Duodenal mucosa (tissue), 2 donors: Measurements from ENCODE around the gene FABP3.

Experiments used
- H3K27ac ChIP-seq: one replicate; pipeline ENCODE4 v1.7.0; 2013; ENCODE audit warnings: low read depth, low read length
- H3K27me3 ChIP-seq, 2 donors: one replicate each; pipeline ENCODE4 v1.7.0; 2013; ENCODE audit warnings: low read length in 2 of 2, control low read depth in 1 of 2; ENCODE audit not compliant: insufficient read depth in 2 of 2, control insufficient read depth in 1 of 2
- H3K36me3 ChIP-seq, 2 donors: one replicate each; pipeline ENCODE4 v1.7.0; 2013; ENCODE audit warnings: low read length in 2 of 2, control low read depth in 1 of 2; ENCODE audit not compliant: insufficient read depth in 2 of 2, control insufficient read depth in 1 of 2
- H3K4me1 ChIP-seq, 2 donors: one replicate each; pipeline ENCODE4 v1.7.0; 2013; ENCODE audit warnings: low read length in 2 of 2, control low read depth in 1 of 2; ENCODE audit not compliant: insufficient read depth in 2 of 2, control insufficient read depth in 1 of 2
- H3K4me3 ChIP-seq, 2 donors: one replicate each; pipeline ENCODE4 v1.7.0; 2013; ENCODE audit warnings: low read length in 2 of 2, low read depth in 1 of 2
- H3K9ac ChIP-seq, 2 donors: one replicate each; pipeline ENCODE4 v1.7.0; 2013; ENCODE audit warnings: low read length in 2 of 2, low read depth in 1 of 2
- H3K9me3 ChIP-seq, 2 donors: one replicate each; pipeline ENCODE4 v1.7.0; 2013; ENCODE audit warnings: low read length in 2 of 2, control low read depth in 1 of 2; ENCODE audit not compliant: control insufficient read depth in 1 of 2

FABP3 gene

GRCh38 chr1:31372751-31373055, 173 bp downstream of the FABP3 start:
- H3K36me3 ChIP-seq: no peaks in the 10 kb centered on the region
- H3K4me1 ChIP-seq: peaks cover 55 to 62% of the 10 kb centered on the region in 2 donors
- no peaks in the 10 kb centered on the region for H3K27me3 ChIP-seq
- peak overlapping the region in 1 of 2 donors; percentile 79 for H3K9ac ChIP-seq
- H3K27ac ChIP-seq: peak overlapping the region; percentile 79
- no peaks in the 10 kb centered on the region for H3K9me3 ChIP-seq
- H3K4me3 ChIP-seq: peak overlapping the region; percentile 26 to 62

- Histone ChIP-seq H3K27me3 (no peaks in the 10 kb centered on the region), H3K27ac (peak overlapping the region; percentile 46), H3K4me3 (peak overlapping the region; percentile 7 to 26), H3K9ac (no peak overlapping the region), H3K4me1 (peaks cover 55 to 62% of the 10 kb centered on the region in 2 donors), H3K36me3 (peaks cover 0 to under 1% of the 10 kb centered on the region in 2 donors), H3K9me3 (no peaks in the 10 kb centered on the region)
Observed at GRCh38 chr1:31372051-31372450, 825 bp downstream of the FABP3 start.

GRCh38 chr1:31371121-31371959, 1.5 kb downstream of the FABP3 start:
- no peaks in the 10 kb centered on the region for H3K27me3 ChIP-seq
- peaks cover 0 to 4% of the 10 kb centered on the region in 2 donors for H3K36me3 ChIP-seq
- H3K4me1 ChIP-seq: peaks cover 55 to 58% of the 10 kb centered on the region in 2 donors
- H3K9ac ChIP-seq: peak overlapping the region in 1 of 2 donors; percentile 38
- H3K4me3 ChIP-seq: peak overlapping the region; percentile 26 to 28
- H3K9me3 ChIP-seq: no peaks in the 10 kb centered on the region
- peak overlapping the region; percentile 54 for H3K27ac ChIP-seq

- Histone ChIP-seq H3K36me3 (peaks cover 4 to 6% of the 10 kb centered on the region in 2 donors), H3K4me1 (peaks cover 48 to 54% of the 10 kb centered on the region in 2 donors), H3K27ac (no peak overlapping the region), H3K9ac (no peak overlapping the region), H3K27me3 (no peaks in the 10 kb centered on the region), H3K4me3 (no peak overlapping the region), H3K9me3 (no peaks in the 10 kb centered on the region)
Observed at GRCh38 chr1:31370565-31370964, 2.3 kb downstream of the FABP3 start.

GRCh38 chr1:31370021-31370420, 2.9 kb downstream of the FABP3 start:
- Histone ChIP-seq H3K36me3 (peaks cover 4 to 11% of the 10 kb centered on the region in 2 donors), H3K9ac (no peak overlapping the region), H3K9me3 (no peaks in the 10 kb centered on the region), H3K4me3 (no peak overlapping the region), H3K4me1 (peaks cover 48 to 57% of the 10 kb centered on the region in 2 donors), H3K27ac (no peak overlapping the region), H3K27me3 (no peaks in the 10 kb centered on the region)

GRCh38 chr1:31368611-31369107, 4.2 kb downstream of the FABP3 start:
- no peak overlapping the region for H3K9ac ChIP-seq
- H3K4me1 ChIP-seq: peaks cover 42 to 57% of the 10 kb centered on the region in 2 donors
- peaks cover 4 to 22% of the 10 kb centered on the region in 2 donors for H3K36me3 ChIP-seq
- H3K9me3 ChIP-seq: no peaks in the 10 kb centered on the region
- no peak overlapping the region for H3K27ac ChIP-seq
- H3K27me3 ChIP-seq: no peaks in the 10 kb centered on the region
- no peak overlapping the region for H3K4me3 ChIP-seq

- Histone ChIP-seq H3K9me3 (no peaks in the 10 kb centered on the region), H3K4me3 (no peak overlapping the region), H3K27me3 (no peaks in the 10 kb centered on the region), H3K4me1 (peaks cover 24 to 38% of the 10 kb centered on the region in 2 donors), H3K9ac (no peak overlapping the region), H3K27ac (no peak overlapping the region), H3K36me3 (peaks cover 4 to 22% of the 10 kb centered on the region in 2 donors)
Observed at GRCh38 chr1:31366796-31367195, 6.1 kb downstream of the FABP3 start.

- Histone ChIP-seq H3K4me1 (peaks cover 6 to 20% of the 10 kb centered on the region in 2 donors), H3K4me3 (no peak overlapping the region), H3K36me3 (peaks cover 4 to 26% of the 10 kb centered on the region in 2 donors), H3K27ac (peak overlapping the region; percentile 18), H3K9ac (no peak overlapping the region), H3K27me3 (no peaks in the 10 kb centered on the region), H3K9me3 (no peaks in the 10 kb centered on the region)
Observed at GRCh38 chr1:31364561-31365250, 8.2 kb downstream of the FABP3 start.

- Histone ChIP-seq H3K36me3 (peaks cover 3 to 32% of the 10 kb centered on the region in 2 donors), H3K4me1 (peaks cover 6 to 13% of the 10 kb centered on the region in 2 donors), H3K27ac (no peak overlapping the region)
Observed at GRCh38 chr1:31362032-31362431, 10.8 kb downstream of the FABP3 start.

GRCh38 chr1:31361607-31362006, 11.3 kb downstream of the FABP3 start:
- peaks cover 6 to 13% of the 10 kb centered on the region in 2 donors for H3K4me1 ChIP-seq
- no peaks in the 10 kb centered on the region for H3K27me3 ChIP-seq
- H3K36me3 ChIP-seq: peaks cover 0 to 36% of the 10 kb centered on the region in 2 donors
- H3K4me3 ChIP-seq: no peak overlapping the region
- H3K9me3 ChIP-seq: no peaks in the 10 kb centered on the region
- H3K9ac ChIP-seq: no peak overlapping the region
- no peak overlapping the region for H3K27ac ChIP-seq

More at GRCh38 chr1:31362032-31362431, 10.8 kb downstream of the FABP3 start:
- Histone ChIP-seq H3K4me3 (no peak overlapping the region), H3K27me3 (no peaks in the 10 kb centered on the region), H3K9ac (no peak overlapping the region), H3K9me3 (no peaks in the 10 kb centered on the region)
